Natural killer cell (primary cell): ENCODE measurements around the gene PIK3C2G. TPM values are rescaled to one million over a fixed set of nuclear protein-coding genes. Genes with fewer than 3 reads are reported as not detected.

Experiments
- ATAC-seq, 3 donors: fragments of 150-1000 bp in 2 of 3; fragments of 200-7000 bp in 1 of 3; cut with Tn5 transposase; 1 replicate in 1 of 3; 2 replicates in 2 of 3; pipeline ENCODE4 v1.10.0; 2021; ENCODE audit warnings: mild to moderate bottlenecking in 2 of 3, moderate library complexity in 2 of 3
- DNase-seq, 2 donors: peaks; one replicate each; pipeline versions ENCODE4 v3.0.0 to v3.0.0-alpha.2; 2013 to 2021; ENCODE audit warnings: mixed read lengths in 1 of 2
- H3K27ac ChIP-seq: one replicate; pipeline ENCODE4 v1.5.1; 2013; ENCODE audit warnings: mild to moderate bottlenecking, low read length
- H3K27me3 ChIP-seq: one replicate; pipeline ENCODE4 v1.6.1; 2013; ENCODE audit warnings: low read length; ENCODE audit not compliant: control insufficient read depth, insufficient read depth
- H3K36me3 ChIP-seq: one replicate; pipeline ENCODE4 v1.6.1; 2013; ENCODE audit warnings: low read length; ENCODE audit not compliant: control insufficient read depth, insufficient read depth
- H3K4me1 ChIP-seq: one replicate; pipeline ENCODE4 v1.6.1; 2013; ENCODE audit warnings: low read length; ENCODE audit not compliant: control insufficient read depth, insufficient read depth
- H3K4me3 ChIP-seq: one replicate; pipeline ENCODE4 v1.5.1; 2013; ENCODE audit warnings: low read length
- H3K9me3 ChIP-seq: one replicate; pipeline ENCODE4 v1.6.1; 2013; ENCODE audit warnings: low read length; ENCODE audit not compliant: control insufficient read depth, insufficient read depth
- H3K27ac Mint-ChIP-seq, 2 donors: one replicate each; pipeline ENCODE4 v1.8.0; 2022; ENCODE audit warnings: mild to moderate bottlenecking in 2 of 2, mixed read lengths in 2 of 2, moderate library complexity in 1 of 2
- H3K27me3 Mint-ChIP-seq, 2 donors: one replicate each; pipeline ENCODE4 v1.8.0; 2022; ENCODE audit warnings: low read depth in 2 of 2, mixed read lengths in 2 of 2
- H3K36me3 Mint-ChIP-seq: one replicate; pipeline ENCODE4 v1.8.0; 2022; ENCODE audit warnings: mixed read lengths
- H3K4me1 Mint-ChIP-seq, 2 donors: one replicate each; pipeline ENCODE4 v1.8.0; 2022; ENCODE audit warnings: mixed read lengths in 2 of 2
- H3K4me3 Mint-ChIP-seq: one replicate; pipeline ENCODE4 v1.8.0; 2022; ENCODE audit warnings: mild to moderate bottlenecking, moderate library complexity, mixed read lengths
- H3K9me3 Mint-ChIP-seq, 2 donors: one replicate each; pipeline ENCODE4 v1.8.0; 2022; ENCODE audit warnings: mixed read lengths in 2 of 2
- CTCF ChIP-seq: fragments of 200-600 bp; IDR thresholded peaks from one replicate; pipeline ENCODE4 v1.8.0; 2022; ENCODE audit warnings: antibody characterized with exemption
- WGBS: methylation state at CpG from one replicate; pipeline ENCODE4 v1.1.7; 2013; ENCODE audit warnings: missing lambda C conversion rate; ENCODE audit not compliant: insufficient coverage; 5-methylcytosine and 5-hydroxymethylcytosine counted together
- intact Hi-C: fragments of 100-400 bp; cut with micrococcal nuclease; formaldehyde crosslinking; loops from one replicate; pipeline ENCODE4 v1.14.2; 2022
- total RNA-seq, 4 donors: library from RNA; stranded (reverse); fragments of 120-200 nt in 1 of 4; gene quantifications; one replicate each; pipeline versions ENCODE4 v1.2.3 to v1.2.4, GENCODE V29; 2013 to 2022

PIK3C2G gene
- total RNA-seq, 3 donors from 2014 or later (not counting 1 experiment from before 2014, with no cell fraction given), result not detected

GRCh38 chr12:18327036-18327435 lies 65.7 kb downstream of the PIK3C2G start:
- Histone ChIP-seq H3K27me3 (no peaks in the 10 kb centered on the region), H3K4me1 (no peaks in the 10 kb centered on the region), H3K4me3 (no peak overlapping the region), H3K9me3 (no peaks in the 10 kb centered on the region), H3K36me3 (no peaks in the 10 kb centered on the region), H3K27ac (no peak overlapping the region)
- no peak overlapping the region for H3K27ac Mint-ChIP-seq
- WGBS, result no CpG with 5 or more reads among the region's 2 CpGs
- TF ChIP-seq CTCF, result no peak
- H3K4me3 Mint-ChIP-seq, result no peak overlapping the region
- intact Hi-C loops, result no loop called here
- H3K9me3 Mint-ChIP-seq, result peaks cover 3 to 4% of the 10 kb centered on the region in 2 donors
- H3K36me3 Mint-ChIP-seq, result no peaks in the 10 kb centered on the region
- no peaks in the 10 kb centered on the region for H3K27me3 Mint-ChIP-seq
- no peaks in the 10 kb centered on the region for H3K4me1 Mint-ChIP-seq
- ATAC-seq (no peak), DNase-seq (no peak)

GRCh38 chr12:18332173-18332572 lies 70.9 kb downstream of the PIK3C2G start:
- H3K4me3 ChIP-seq, result no peak overlapping the region
- no peak for TF ChIP-seq CTCF
- H3K27ac ChIP-seq, result no peak overlapping the region
- ATAC-seq, result no peak
- H3K27ac Mint-ChIP-seq, result no peak overlapping the region
- no peak overlapping the region for H3K4me3 Mint-ChIP-seq
- intact Hi-C loops, result no loop called here
- peaks cover under 1% of the 10 kb centered on the region for H3K9me3 ChIP-seq
- H3K36me3 ChIP-seq, result no peaks in the 10 kb centered on the region
- no peaks in the 10 kb centered on the region for H3K36me3 Mint-ChIP-seq
- no peaks in the 10 kb centered on the region for H3K27me3 Mint-ChIP-seq
- H3K4me1 ChIP-seq, result no peaks in the 10 kb centered on the region
- no peak for DNase-seq
- H3K4me1 Mint-ChIP-seq, result no peaks in the 10 kb centered on the region
- 95% methylated on average over 3 of the region's 4 CpGs for WGBS
- H3K27me3 ChIP-seq, result no peaks in the 10 kb centered on the region
- H3K9me3 Mint-ChIP-seq, result peaks cover 2 to 3% of the 10 kb centered on the region in 2 donors

DNA sequence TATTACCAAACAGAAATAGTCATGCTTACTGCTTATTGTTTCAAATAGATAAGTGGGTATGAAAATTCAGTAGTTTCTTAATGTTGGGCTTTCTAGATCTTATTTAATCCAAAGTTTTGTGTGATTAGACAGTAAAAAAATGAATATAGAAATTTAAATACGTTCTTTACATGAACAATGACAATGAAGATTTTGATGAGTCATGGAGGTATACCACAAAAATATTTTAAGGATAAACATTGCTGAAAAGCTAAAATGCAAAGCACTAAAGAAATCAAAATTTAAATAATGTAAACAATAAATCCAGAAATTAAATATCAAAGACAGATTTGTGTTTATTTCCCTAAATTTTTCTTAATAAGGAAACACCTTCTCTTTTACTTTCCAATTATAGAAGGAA lies 78.3 kb downstream of the PIK3C2G start:
- intact Hi-C loops, result no loop called here
- H3K27ac Mint-ChIP-seq, result no peak overlapping the region
- H3K27me3 Mint-ChIP-seq, result no peaks in the 10 kb centered on the region
- ATAC-seq (no peak), DNase-seq (no peak)
- no peak overlapping the region for H3K4me3 Mint-ChIP-seq
- Histone ChIP-seq H3K4me1 (no peaks in the 10 kb centered on the region), H3K36me3 (no peaks in the 10 kb centered on the region), H3K9me3 (peaks cover 4% of the 10 kb centered on the region), H3K4me3 (no peak overlapping the region), H3K27me3 (no peaks in the 10 kb centered on the region), H3K27ac (no peak overlapping the region)
- H3K9me3 Mint-ChIP-seq, result peaks cover 3% of the 10 kb centered on the region in 2 donors
- no CpG with 5 or more reads among the region's 1 CpG for WGBS
- no peak for TF ChIP-seq CTCF
- no peaks in the 10 kb centered on the region for H3K4me1 Mint-ChIP-seq
- H3K36me3 Mint-ChIP-seq, result no peaks in the 10 kb centered on the region

GRCh38 chr12:18340186-18340585 lies 78.9 kb downstream of the PIK3C2G start:
- no peak for ATAC-seq
- no peaks in the 10 kb centered on the region for H3K27me3 ChIP-seq
- intact Hi-C loops, result no loop called here

More at GRCh38 chr12:18340186-18340585, 78.9 kb downstream of the PIK3C2G start:
- Histone ChIP-seq H3K4me1 (no peaks in the 10 kb centered on the region), H3K4me3 (no peak overlapping the region), H3K27ac (no peak overlapping the region), H3K9me3 (peaks cover 4% of the 10 kb centered on the region), H3K36me3 (no peaks in the 10 kb centered on the region)
- 94% methylated on average over 2 of the region's 3 CpGs for WGBS
- peaks cover 3% of the 10 kb centered on the region in 2 donors for H3K9me3 Mint-ChIP-seq
- no peak overlapping the region for H3K27ac Mint-ChIP-seq
- H3K4me1 Mint-ChIP-seq, result no peaks in the 10 kb centered on the region
- no peak for TF ChIP-seq CTCF
- no peaks in the 10 kb centered on the region for H3K36me3 Mint-ChIP-seq
- no peak for DNase-seq
- H3K4me3 Mint-ChIP-seq, result no peak overlapping the region
- H3K27me3 Mint-ChIP-seq, result no peaks in the 10 kb centered on the region
